ENCODE data around the gene RPN2. TPM values are rescaled to one million over a fixed set of nuclear protein-coding genes. Genes with fewer than 3 reads are reported as not detected.
A peak's percentile ranks its signal among the peaks of the same experiment; 100 is the strongest.

RPN2 gene
- total and polyA plus RNA-seq, 2 of the 13 experiments (the other 11 are each of a cell fraction or from before 2014, with no cell fraction given), result 587 to 1,818 TPM

GRCh38 chr20:37178839-37179682, at the start of gene RPN2, which contains the start of gene MROH8 (continued):
- TF ChIP-seq ZNF280D (CRISPR knock-in tag; IDR thresholded peaks at IDR 0.05) (peak; percentile 75; the same call in 1 of the 2 replicates), NRL (CRISPR knock-in tag; IDR thresholded peaks at IDR 0.05; ENCODE audit: borderline replicate concordance) (peak; percentile 97), EEA1 (CRISPR knock-in tag; IDR thresholded peaks at IDR 0.05; ENCODE audit: borderline replicate concordance) (peak; percentile 82), ZNF382 (CRISPR knock-in tag; IDR thresholded peaks at IDR 0.05; ENCODE audit: borderline replicate concordance) (no peak), HMG20B (CRISPR knock-in tag; conservative IDR thresholded peaks at IDR 0.05) (0 out of 2 replicates have a peak, but pooled peaks have one; percentile 17), ZNF839 (CRISPR knock-in tag; IDR thresholded peaks at IDR 0.05; ENCODE audit: borderline replicate concordance) (peak; percentile 65; the same call in 1 of the 2 replicates), ZNF253 (CRISPR knock-in tag; IDR thresholded peaks at IDR 0.05; ENCODE audit: borderline replicate concordance) (0 out of 2 replicates have a peak, but pooled peaks have one; percentile 24), ZNF816 (CRISPR knock-in tag; IDR thresholded peaks at IDR 0.05; ENCODE audit: borderline replicate concordance) (peak; percentile 91), FOSL2 (CRISPR knock-in tag; IDR thresholded peaks at IDR 0.05) (0 out of 2 replicates have a peak, but pooled peaks have one; percentile 19), ZNF788 (CRISPR knock-in tag; IDR thresholded peaks at IDR 0.05; ENCODE audit: borderline replicate concordance) (peak; percentile 94), SP2 (CRISPR knock-in tag; IDR thresholded peaks at IDR 0.05) (peak; percentile 95), GRHL1 (CRISPR knock-in tag; conservative IDR thresholded peaks at IDR 0.05) (no peak), PHF5A (CRISPR knock-in tag; IDR thresholded peaks at IDR 0.05; ENCODE audit: low read depth, unreplicated experiment) (peak; percentile 88), MTF2 (CRISPR knock-in tag; IDR thresholded peaks at IDR 0.05; ENCODE audit: borderline replicate concordance) (no peak), GFI1 (CRISPR knock-in tag; IDR thresholded peaks at IDR 0.05; ENCODE audit: borderline replicate concordance) (peak; percentile 86), ARID4A (CRISPR knock-in tag; IDR thresholded peaks at IDR 0.05; ENCODE audit: borderline replicate concordance) (peak; percentile 93), ZFP37 (CRISPR knock-in tag; IDR thresholded peaks at IDR 0.05; ENCODE audit: borderline replicate concordance) (0 out of 2 replicates have a peak, but pooled peaks have one; percentile 15), KLF13 (CRISPR knock-in tag; IDR thresholded peaks at IDR 0.05) (no peak), NAIF1 (CRISPR knock-in tag; IDR thresholded peaks at IDR 0.05; ENCODE audit: borderline replicate concordance) (peak; percentile 91; the same call in 1 of the 2 replicates)

All from HepG2 (cell line).